K562 (cell line): ENCODE measurements around the gene OPRL1. TPM values are rescaled to one million over a fixed set of nuclear protein-coding genes. Genes with fewer than 3 reads are reported as not detected.

Source experiments
- ZNF318 ChIP-seq, 2 experiments: fragments of 450-650 bp; IDR thresholded peaks; 2 replicates each; pipeline ENCODE4 v1.6.1; 2016; ENCODE audit warnings: mild to moderate bottlenecking in 2 of 2, borderline replicate concordance in 1 of 2, low read depth in 1 of 2, moderate library complexity in 1 of 2
- polyA plus RNA-seq, 8 experiments: library from polyadenylated mRNA; depleted of rRNA in 4 of 8; stranded (reverse) in 5 of 8; unstranded in 3 of 8; fragments of >200 nt; fragmentation: Nextera tagmentation in 2 of 8; fragmentation: Illumina TruSeq in 1 of 8; extraction: Ambion mirVana in 2 of 8; extraction: Trizol in 1 of 8; gene quantifications; 2 replicates each; pipeline versions ENCODE4 v1.2.1 to v1.2.3, GENCODE V29; 2011 to 2014; ENCODE audit warnings: inconsistent platforms in 1 of 8, missing spikeins in 1 of 8
- total RNA-seq, 7 experiments: library from RNA; depleted of rRNA in 6 of 7; stranded (reverse); fragments of >200 nt in 6 of 7; fragmentation: Illumina TruSeq in 2 of 7; extraction: Trizol in 2 of 7; gene quantifications; 2 replicates each; pipeline versions ENCODE4 v1.2.1 to v1.2.3, GENCODE V29; 2011 to 2021; ENCODE audit warnings: low replicate concordance in 1 of 7

Gene OPRL1
- total and polyA plus RNA-seq, 9 of the 15 experiments (the other 6 are each of a cell fraction or from before 2014, with no cell fraction given), result 0.06 to 0.33 (median 0.11) TPM; not detected in 2

GRCh38 chr20:64048402-64049044, 31.4 kb upstream of the OPRL1 start (continued):
- no peak for TF ChIP-seq ZNF318 (IDR thresholded peaks at IDR 0.05; ENCODE audit: borderline replicate concordance in 1 of 2, low read depth in 1 of 2)
- TF ChIP-seq, all 486 proteins: peak for 16
